ENCODE results near the gene NEIL3.
A peak's percentile ranks its signal among the peaks of the same experiment; 100 is the strongest.

The NEIL3 gene

GRCh38 chr4:177293208-177294033, 16.3 kb upstream of the NEIL3 start:
- no peak for ATAC-seq (ENCODE audit: insufficient read depth, low read depth)
- no peak overlapping the region for H2AFZ ChIP-seq (ENCODE audit: low read depth, low read length)
- no peaks in the 10 kb centered on the region for H4K20me1 ChIP-seq (ENCODE audit: insufficient read depth, low read length)
- no peak for DNase-seq
- H3K9ac ChIP-seq (ENCODE audit: low read depth, low read length): no peak overlapping the region
- H3K27ac ChIP-seq (ENCODE audit: low read length): no peak overlapping the region
- no peaks in the 10 kb centered on the region for H3K27me3 ChIP-seq (ENCODE audit: insufficient read depth, low read length, poor library complexity)
- peaks cover 11% of the 10 kb centered on the region for H3K9me3 ChIP-seq (ENCODE audit: insufficient read depth, low read length, severe bottlenecking)
- no peak overlapping the region for H3K4me3 ChIP-seq (ENCODE audit: low read depth in 1 of 2, low read length in 2 of 2)
- no peak overlapping the region for H3K4me2 ChIP-seq (ENCODE audit: insufficient read depth, low read length)
- no peaks in the 10 kb centered on the region for H3K79me2 ChIP-seq (ENCODE audit: insufficient read depth, low read length)
- no peaks in the 10 kb centered on the region for H3K36me3 ChIP-seq (ENCODE audit: insufficient read depth, low read length)
- TF ChIP-seq CTCF (IDR thresholded peaks at IDR 0.05; ENCODE audit: borderline replicate concordance, extremely low read depth, low read length, poor library complexity, severe bottlenecking): no peak
- TF ChIP-seq EZH2 (IDR thresholded peaks at IDR 0.05; ENCODE audit: borderline replicate concordance, low read depth, low read length, severe bottlenecking): no peak
- peaks cover 7% of the 10 kb centered on the region for H3K4me1 ChIP-seq (ENCODE audit: insufficient read depth, low read length)

DNA sequence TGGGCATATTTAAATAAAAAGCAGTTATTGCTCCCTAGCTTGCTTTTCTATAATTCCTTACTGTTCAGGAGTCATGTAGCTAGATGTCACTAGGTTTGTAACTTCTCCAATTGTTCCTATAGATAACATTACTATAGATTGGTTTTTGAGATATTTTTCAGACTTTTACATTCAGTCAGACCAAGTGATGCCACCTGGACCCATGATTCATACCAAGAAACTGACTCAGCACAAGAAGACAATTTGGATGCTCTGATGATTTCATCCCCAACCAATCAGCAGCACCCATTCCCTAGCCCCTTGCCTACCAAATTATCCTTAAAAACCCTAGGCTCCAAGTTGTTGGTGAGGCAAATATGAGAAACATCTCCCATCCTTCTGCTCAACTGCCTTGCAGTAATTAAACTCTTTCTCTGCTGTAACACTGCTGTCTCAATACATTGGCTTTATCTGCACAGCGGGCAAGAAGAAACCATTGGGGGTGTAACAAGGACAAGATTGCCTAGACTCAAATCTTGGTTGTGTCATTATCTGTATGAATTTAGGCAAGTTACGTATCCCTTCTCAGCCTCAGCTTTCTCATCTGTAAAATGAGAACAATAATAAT, 11.8 kb upstream of the NEIL3 start:
- Histone ChIP-seq H3K27ac (ENCODE audit: low read length) (no peak overlapping the region), H3K27me3 (ENCODE audit: insufficient read depth, low read length, poor library complexity) (no peaks in the 10 kb centered on the region), H3K9ac (ENCODE audit: low read depth, low read length) (no peak overlapping the region), H3K4me1 (ENCODE audit: insufficient read depth, low read length) (peaks cover 30% of the 10 kb centered on the region), H3K79me2 (ENCODE audit: insufficient read depth, low read length) (no peaks in the 10 kb centered on the region), H4K20me1 (ENCODE audit: insufficient read depth, low read length) (no peaks in the 10 kb centered on the region), H3K36me3 (ENCODE audit: insufficient read depth, low read length) (no peaks in the 10 kb centered on the region), H3K9me3 (ENCODE audit: insufficient read depth, low read length, severe bottlenecking) (peaks cover 11% of the 10 kb centered on the region), H3K4me3 (ENCODE audit: low read depth in 1 of 2, low read length in 2 of 2) (no peak overlapping the region), H2AFZ (ENCODE audit: low read depth, low read length) (no peak overlapping the region), H3K4me2 (ENCODE audit: insufficient read depth, low read length) (no peak overlapping the region)
- TF ChIP-seq EZH2 (IDR thresholded peaks at IDR 0.05; ENCODE audit: borderline replicate concordance, low read depth, low read length, severe bottlenecking) (no peak), CTCF (IDR thresholded peaks at IDR 0.05; ENCODE audit: borderline replicate concordance, extremely low read depth, low read length, poor library complexity, severe bottlenecking) (no peak)
- DNase-seq: no peak
- no peak for ATAC-seq (ENCODE audit: insufficient read depth, low read depth)

DNA sequence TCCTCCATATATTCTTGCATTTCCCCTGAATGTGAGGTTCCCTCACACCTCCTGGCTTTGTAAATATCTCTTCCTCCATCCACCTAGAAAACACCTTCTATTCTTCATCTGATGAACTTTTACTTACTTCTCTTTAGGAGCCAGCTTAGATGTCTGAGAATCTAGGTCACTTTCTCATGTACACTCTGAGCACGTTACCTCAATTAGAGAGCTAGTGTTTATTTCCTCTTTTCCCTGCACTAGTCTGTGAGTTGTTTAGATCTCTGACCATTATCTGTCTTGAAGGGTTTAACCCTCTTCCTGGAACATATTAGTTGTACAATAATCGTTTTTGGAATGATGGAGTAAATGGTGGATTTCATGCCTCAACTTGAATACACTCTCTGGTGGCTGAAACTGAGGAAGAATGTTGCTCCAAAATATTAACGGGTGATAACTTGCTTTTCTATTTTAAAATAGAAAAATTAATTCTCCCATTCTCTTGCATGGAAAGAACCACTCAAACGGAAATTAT, 8.5 kb upstream of the NEIL3 start:
- no peak for TF ChIP-seq CTCF (IDR thresholded peaks at IDR 0.05; ENCODE audit: borderline replicate concordance, extremely low read depth, low read length, poor library complexity, severe bottlenecking)
- TF ChIP-seq EZH2 (IDR thresholded peaks at IDR 0.05; ENCODE audit: borderline replicate concordance, low read depth, low read length, severe bottlenecking): no peak
- no peak for DNase-seq

More for the DNA sequence above, 8.5 kb upstream of the NEIL3 start:
- Histone ChIP-seq H2AFZ (ENCODE audit: low read depth, low read length) (peak overlapping the region; percentile 71), H3K9ac (ENCODE audit: low read depth, low read length) (peak overlapping the region; percentile 27; the same call in 1 of the 2 replicates), H4K20me1 (ENCODE audit: insufficient read depth, low read length) (no peaks in the 10 kb centered on the region), H3K4me3 (ENCODE audit: low read depth in 1 of 2, low read length in 2 of 2) (0 out of 4 replicates have a peak overlapping the region, but pooled peaks of 1 of the 2 experiments have one; percentile 1), H3K4me1 (ENCODE audit: insufficient read depth, low read length) (peaks cover 34% of the 10 kb centered on the region), H3K27ac (ENCODE audit: low read length) (peak overlapping the region; percentile 78), H3K36me3 (ENCODE audit: insufficient read depth, low read length) (no peaks in the 10 kb centered on the region), H3K79me2 (ENCODE audit: insufficient read depth, low read length) (0 out of 2 replicates have a peak, but pooled peaks cover 2% of the 10 kb centered on the region), H3K27me3 (ENCODE audit: insufficient read depth, low read length, poor library complexity) (no peaks in the 10 kb centered on the region), H3K4me2 (ENCODE audit: insufficient read depth, low read length) (peak overlapping the region; percentile 45), H3K9me3 (ENCODE audit: insufficient read depth, low read length, severe bottlenecking) (peaks cover 11% of the 10 kb centered on the region)
- ATAC-seq (ENCODE audit: insufficient read depth, low read depth): peak; percentile 75

All from DND-41 (cell line).